ENCODE data around the gene TRIO.

TRIO gene

GRCh38 chr5:14438195-14438606 is 295.1 kb downstream of the TRIO start:
- TF ChIP-seq CTBP1 (IDR thresholded peaks at IDR 0.05; ENCODE audit: borderline replicate concordance) (no peak), PKNOX1 (IDR thresholded peaks at IDR 0.05) (no peak), FOXK2 (IDR thresholded peaks at IDR 0.05) (no peak), ELF4 (IDR thresholded peaks at IDR 0.05) (no peak), L3MBTL2 (conservative IDR thresholded peaks at IDR 0.05) (no peak), ARNT (IDR thresholded peaks at IDR 0.05) (no peak), FOXA1 (IDR thresholded peaks at IDR 0.05) (no peak), ZNF384 (IDR thresholded peaks at IDR 0.05) (no peak)
- POLR2A ChIA-PET, result no interaction called here
- DNase-seq (ENCODE audit: extremely low spot score), result no peak
- CTCF ChIA-PET, result no interaction called here

- POLR2A ChIA-PET, result no interaction called here
- DNase-seq (ENCODE audit: extremely low spot score), result peak; percentile 34
- TF ChIP-seq ARNT (IDR thresholded peaks at IDR 0.05), result peak; percentile 18; the same call in 1 of the 2 replicates
- no peak for TF ChIP-seq FOXA1 (IDR thresholded peaks at IDR 0.05)
- 0 out of 2 replicates have a peak, but pooled peaks have one; percentile 54 for TF ChIP-seq FOXM1 (IDR thresholded peaks at IDR 0.05; ENCODE audit: borderline replicate concordance)
- TF ChIP-seq CTBP1 (IDR thresholded peaks at IDR 0.05; ENCODE audit: borderline replicate concordance), result peak; percentile 81; the same call in 1 of the 2 replicates
- peak; percentile 89 for TF ChIP-seq PKNOX1 (IDR thresholded peaks at IDR 0.05)
- no peak; the same call in 1 of the 2 replicates for TF ChIP-seq L3MBTL2 (conservative IDR thresholded peaks at IDR 0.05)
- no peak for TF ChIP-seq HDGF (IDR thresholded peaks at IDR 0.05; ENCODE audit: borderline replicate concordance)
- no peak for TF ChIP-seq SUZ12 (IDR thresholded peaks at IDR 0.05)
- CTCF ChIA-PET, result interaction anchor here (0.7 kb wide), 1 partner anchor 294 kb away, joined by 4 read pairs; no protein-coding TSS in a partner anchor
These were observed 296.1 kb downstream of the TRIO start for GRCh38 chr5:14439087-14439871.

- ChIA-PET POLR2A (no interaction called here), CTCF (no interaction called here)
- TF ChIP-seq NFRKB (IDR thresholded peaks at IDR 0.05), result no peak
- TF ChIP-seq L3MBTL2 (conservative IDR thresholded peaks at IDR 0.05), result no peak
- no peak for TF ChIP-seq TARDBP (IDR thresholded peaks at IDR 0.05)
- TF ChIP-seq BHLHE40 (IDR thresholded peaks at IDR 0.05; ENCODE audit: borderline replicate concordance), result no peak
- no peak for TF ChIP-seq PKNOX1 (IDR thresholded peaks at IDR 0.05)
- TF ChIP-seq FOXM1 (IDR thresholded peaks at IDR 0.05; ENCODE audit: borderline replicate concordance), result no peak
- no peak for TF ChIP-seq CTBP1 (IDR thresholded peaks at IDR 0.05; ENCODE audit: borderline replicate concordance)
- TF ChIP-seq FOXK2 (IDR thresholded peaks at IDR 0.05), result no peak
- DNase-seq (ENCODE audit: extremely low spot score), result no peak
These were observed 297.1 kb downstream of the TRIO start for GRCh38 chr5:14440223-14440581.

- no peak for DNase-seq (ENCODE audit: extremely low spot score)
- POLR2A ChIA-PET, result no interaction called here
- TF ChIP-seq SUZ12 (IDR thresholded peaks at IDR 0.05) (no peak), NFRKB (IDR thresholded peaks at IDR 0.05) (no peak), ZNF384 (IDR thresholded peaks at IDR 0.05) (no peak; the same call in 1 of the 2 replicates), SP1 (IDR thresholded peaks at IDR 0.05) (no peak), FOXM1 (IDR thresholded peaks at IDR 0.05; ENCODE audit: borderline replicate concordance) (no peak), FOXK2 (IDR thresholded peaks at IDR 0.05) (no peak), BHLHE40 (IDR thresholded peaks at IDR 0.05; ENCODE audit: borderline replicate concordance) (no peak), TARDBP (IDR thresholded peaks at IDR 0.05) (no peak), L3MBTL2 (conservative IDR thresholded peaks at IDR 0.05) (no peak), ELF4 (IDR thresholded peaks at IDR 0.05) (no peak), ARNT (IDR thresholded peaks at IDR 0.05) (no peak), HDGF (IDR thresholded peaks at IDR 0.05; ENCODE audit: borderline replicate concordance) (no peak), LEF1 (IDR thresholded peaks at IDR 0.05; ENCODE audit: borderline replicate concordance) (no peak)
- CTCF ChIA-PET, result no interaction called here
These were observed 297.7 kb downstream of the TRIO start for GRCh38 chr5:14440582-14441431.

GRCh38 chr5:14441641-14442040 is 298.5 kb downstream of the TRIO start:
- TF ChIP-seq BHLHE40 (IDR thresholded peaks at IDR 0.05; ENCODE audit: borderline replicate concordance) (no peak), PKNOX1 (IDR thresholded peaks at IDR 0.05) (no peak), FOXK2 (IDR thresholded peaks at IDR 0.05) (no peak), FOXM1 (IDR thresholded peaks at IDR 0.05; ENCODE audit: borderline replicate concordance) (no peak), SUZ12 (IDR thresholded peaks at IDR 0.05) (no peak), NFRKB (IDR thresholded peaks at IDR 0.05) (no peak), ZNF384 (IDR thresholded peaks at IDR 0.05) (no peak)
- CTCF ChIA-PET, result no interaction called here
- DNase-seq (ENCODE audit: extremely low spot score), result no peak
- POLR2A ChIA-PET, result no interaction called here
